ENCODE data around the gene KLHL1.

DNA sequence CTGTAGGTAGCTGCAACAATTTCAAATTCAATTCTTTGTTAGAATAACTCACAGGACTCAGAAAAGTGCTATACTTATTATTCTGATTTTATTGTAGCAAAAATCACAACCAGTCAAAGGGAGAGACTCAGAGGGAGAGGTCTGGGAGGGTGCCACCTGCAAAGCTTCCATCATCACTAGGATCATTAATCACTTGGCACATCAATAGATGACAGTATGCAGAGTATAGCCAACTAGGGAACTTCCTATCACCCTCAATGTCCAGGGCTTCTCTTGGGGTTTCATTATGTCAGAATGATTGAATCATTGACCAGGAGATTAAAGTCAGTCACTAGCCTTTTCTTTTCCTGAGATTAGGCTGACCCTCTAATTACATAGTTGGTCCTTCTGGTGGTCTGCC, 432.0 kb downstream of the KLHL1 start:
- TF ChIP-seq EZH2 (IDR thresholded peaks at IDR 0.05; ENCODE audit: insufficient read depth, poor library complexity, severe bottlenecking) (no peak), EZH2phosphoT487 (IDR thresholded peaks at IDR 0.05; ENCODE audit: insufficient read depth, low read depth) (no peak)

Measured in GM23248 (cell line).